Stomach (tissue), 19 donors: ENCODE results near the gene BBS10. TPM values are rescaled to one million over a fixed set of nuclear protein-coding genes. Genes with fewer than 3 reads are reported as not detected.

Experiments used
- DNase-seq, 2 donors: peaks; one replicate each; pipeline versions ENCODE4 v3.0.0 to v3.0.0-alpha.2; 2013 to 2019
- H3K27ac ChIP-seq, 5 donors: fragments of 200-600 bp in 4 of 5; sonication (generic) in 4 of 5; one replicate each; pipeline ENCODE4 v1.5.1; 2013 to 2019; ENCODE audit warnings: mild to moderate bottlenecking in 1 of 5, moderate library complexity in 1 of 5
- H3K27me3 ChIP-seq, 3 donors: fragments of 200-600 bp; sonication (generic); one replicate each; pipeline ENCODE4 v1.5.1; 2017 to 2019; ENCODE audit warnings: mixed run types in 1 of 3
- H3K36me3 ChIP-seq, 4 donors: fragments of 200-600 bp; sonication (generic); 1 replicate in 3 of 4; 2 replicates in 1 of 4; pipeline ENCODE4 v1.5.1; 2016 to 2019
- H3K4me1 ChIP-seq, 4 donors: fragments of 200-600 bp; sonication (generic); one replicate each; pipeline ENCODE4 v1.5.1; 2016 to 2019
- H3K4me3 ChIP-seq, 4 donors: fragments of 200-600 bp; sonication (generic) in 3 of 4; one replicate each; pipeline ENCODE4 v1.5.1; 2016 to 2019; ENCODE audit warnings: mild to moderate bottlenecking in 1 of 4
- H3K9me3 ChIP-seq, 4 donors: fragments of 200-600 bp; sonication (generic); one replicate each; pipeline ENCODE4 v1.5.1; 2016 to 2019
- EP300 ChIP-seq: sonication (generic); formaldehyde crosslinking; IDR thresholded peaks from one replicate; pipeline ENCODE4 v1.6.1; 2017; ENCODE audit warnings: antibody characterized with exemption
- POLR2A ChIP-seq, 4 donors: fragments of 450-650 bp; IDR thresholded peaks; one replicate each; pipeline ENCODE4 v1.6.1; 2016; ENCODE audit warnings: antibody characterized with exemption in 4 of 4, control low read depth in 2 of 4, mild to moderate bottlenecking in 1 of 4, moderate library complexity in 1 of 4
- POLR2AphosphoS5 ChIP-seq, 3 donors: sonication (generic); formaldehyde crosslinking; IDR thresholded peaks; one replicate each; pipeline ENCODE4 v1.6.1; 2016; ENCODE audit warnings: antibody characterized with exemption in 3 of 3
- WGBS, 5 donors: extraction: QIAGEN DNeasy Blood & Tissue Kit in 3 of 5; methylation state at CpG; one replicate each; pipeline versions ENCODE4 v1.1.5 to v1.1.7; 2013 to 2018; 5-methylcytosine and 5-hydroxymethylcytosine counted together
- intact Hi-C: fragments of 100-400 bp; cut with DNase I; formaldehyde crosslinking; loops from one replicate; pipeline ENCODE4 v1.15.1; 2023; ENCODE audit warnings: low total_unique reads
- long read RNA-seq, 10 donors: transcript quantifications; one replicate each; lab custom pipeline, GENCODE V29; 2026
- polyA plus RNA-seq, 3 donors: library from polyadenylated mRNA; stranded (reverse); fragments of 200-250 nt; gene quantifications; one replicate each; pipeline ENCODE4 v1.2.3, GENCODE V29; 2013
- total RNA-seq, 5 donors: library from RNA; depleted of rRNA; stranded (reverse); fragments of >200 nt; gene quantifications; one replicate each; pipeline versions ENCODE4 v1.1.0 to v1.2.3, GENCODE V29; 2014 to 2016
- TF ChIP-seq, protein P1 (sequence below), 7 experiments: fragments of 450-650 bp in 4 of 7; fragments of 200-600 bp in 3 of 7; sonication (generic) in 3 of 7; IDR thresholded peaks; one replicate each; pipeline ENCODE4 v1.5.1; 2016 to 2019; ENCODE audit warnings: antibody characterized with exemption in 7 of 7, control low read depth in 2 of 7, mild to moderate bottlenecking in 1 of 7
- donor health status: healthy with polysubstance abuse.
- donor health status: Bipolar disorder and iron deficiency.
- donor health status: healthy.

The BBS10 gene
- 10 to 100 TPM in 2 of 5 donors, 1 to 10 TPM in 2, under 1 TPM in 1; 0.87 to 15.6 (median 9.1) TPM for total RNA-seq
- polyA plus RNA-seq = 1 to 10 TPM; 1.9 to 4.6 (median 2.0) TPM
- long read RNA-seq, donor 1, partial matches to known transcripts = 0 of 2 reads
- long read RNA-seq, donor 1, other reads (novel, unspliced or antisense) = 0 of 2 reads
- long read RNA-seq, donor 2, transcript BBS10-201 (2 exons, 3,595 nt) = major isoform, 6 of 6 reads
- long read RNA-seq, donor 2, partial matches to known transcripts = 0 of 6 reads
- long read RNA-seq, donor 2, other reads (novel, unspliced or antisense) = 0 of 6 reads
- long read RNA-seq, donor 3, partial matches to known transcripts = 0 of 2 reads
- long read RNA-seq, donor 3, other reads (novel, unspliced or antisense) = 0 of 2 reads
- long read RNA-seq, donor 4 = 0 reads
- long read RNA-seq, donor 5, partial matches to known transcripts = 0 of 3 reads
- long read RNA-seq, donor 5, other reads (novel, unspliced or antisense) = 0 of 3 reads
- long read RNA-seq, donor 6, transcript BBS10-201 (2 exons, 3,595 nt) = major isoform, 7 of 7 reads
- long read RNA-seq, donor 6, partial matches to known transcripts = 0 of 7 reads
- long read RNA-seq, donor 6, other reads (novel, unspliced or antisense) = 0 of 7 reads
- long read RNA-seq, donor 7, partial matches to known transcripts = 0 of 1 reads
- long read RNA-seq, donor 7, other reads (novel, unspliced or antisense) = 0 of 1 reads
- long read RNA-seq, donor 8, partial matches to known transcripts = 0 of 1 reads
- long read RNA-seq, donor 8, other reads (novel, unspliced or antisense) = 0 of 1 reads
- long read RNA-seq, donor 9, partial matches to known transcripts = 0 of 1 reads
- long read RNA-seq, donor 9, other reads (novel, unspliced or antisense) = 0 of 1 reads
- long read RNA-seq, donor 10 = 0 reads

DNA sequence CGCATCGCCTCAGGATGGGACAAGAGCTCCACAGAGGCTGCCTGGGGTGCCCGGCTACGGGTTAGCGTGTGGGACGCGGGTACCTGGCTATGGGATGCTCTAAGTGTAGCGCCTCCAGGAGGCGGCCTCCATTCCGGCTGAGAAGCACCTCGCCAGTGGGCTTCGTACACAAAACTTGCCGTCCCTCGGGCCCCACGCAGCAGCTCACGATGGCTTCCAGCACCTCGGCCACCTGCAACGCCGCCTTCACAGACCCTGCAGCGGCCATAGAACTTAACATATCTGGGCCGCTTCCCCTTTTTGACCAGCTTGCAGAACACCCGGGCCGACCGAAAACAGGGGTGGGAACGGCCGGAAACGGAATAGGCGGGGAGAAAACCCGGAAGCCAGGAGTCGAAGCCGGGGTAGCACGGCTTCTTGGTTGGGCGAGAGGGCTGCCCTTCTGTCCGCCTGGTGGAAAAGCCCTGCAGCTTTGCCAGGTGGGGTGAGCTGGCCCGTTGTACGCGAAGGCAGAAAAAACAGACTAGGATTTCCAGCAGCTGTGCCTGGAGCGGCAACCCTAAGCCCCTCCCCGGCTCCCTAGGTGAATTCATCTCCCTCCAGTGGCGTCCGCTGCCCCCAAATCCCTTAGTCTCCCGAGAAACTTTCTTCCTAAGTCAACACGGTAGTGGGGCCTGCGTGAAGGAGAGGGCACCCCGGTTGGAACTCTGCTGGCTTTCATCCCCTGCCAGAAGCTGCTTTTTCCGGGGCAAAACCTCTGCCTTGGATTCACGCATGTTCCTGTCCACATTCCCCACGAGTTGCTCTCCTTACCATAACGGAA, at the start of gene BBS10:
BBS10 (minus strand) TSS at position 337 of the 823 bp plus-strand sequence; CDS start at position 280, 57 bp downstream.
- H3K27ac ChIP-seq = peak within 1 kb of the TSS; percentile 76 to 91 (median 87)

DNA sequence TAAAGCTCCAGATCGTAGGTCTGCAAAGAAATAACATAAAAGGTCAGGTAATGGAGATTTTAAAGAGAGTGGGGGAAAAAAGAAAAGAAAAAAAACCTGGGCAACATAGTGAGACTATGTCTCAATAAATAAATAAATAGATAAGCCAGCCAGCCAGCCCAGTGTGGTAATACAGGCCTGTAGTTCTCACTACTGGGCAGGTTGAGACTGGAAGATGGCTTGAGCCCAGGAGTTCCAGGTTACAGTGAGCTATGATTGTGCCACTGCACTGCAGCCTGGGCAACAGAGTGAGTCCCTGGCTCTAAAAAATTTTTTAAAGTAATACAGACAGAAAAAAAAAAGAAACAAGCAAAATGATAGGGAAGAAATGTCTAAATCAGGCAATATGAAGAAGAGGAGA, 43.2 kb upstream of the BBS10 start:
- Histone ChIP-seq H3K27ac (no peak overlapping the region), H3K27me3 (no peaks in the 10 kb centered on the region), H3K9me3 (no peaks in the 10 kb centered on the region), H3K36me3 (peaks cover 0 to 69% (median 59%) of the 10 kb centered on the region in 4 donors), H3K4me1 (no peaks in the 10 kb centered on the region), H3K4me3 (no peak overlapping the region)
- WGBS, 5 donors = 71 to 86% (median 82%) methylated on average over 1 of the region's 1 CpG
- TF ChIP-seq EP300 = no peak
- TF ChIP-seq POLR2AphosphoS5 (IDR thresholded peaks at IDR 0.05) = no peak
- no peak for TF ChIP-seq POLR2A (IDR thresholded peaks at IDR 0.05)
- TF ChIP-seq, protein P1, sequence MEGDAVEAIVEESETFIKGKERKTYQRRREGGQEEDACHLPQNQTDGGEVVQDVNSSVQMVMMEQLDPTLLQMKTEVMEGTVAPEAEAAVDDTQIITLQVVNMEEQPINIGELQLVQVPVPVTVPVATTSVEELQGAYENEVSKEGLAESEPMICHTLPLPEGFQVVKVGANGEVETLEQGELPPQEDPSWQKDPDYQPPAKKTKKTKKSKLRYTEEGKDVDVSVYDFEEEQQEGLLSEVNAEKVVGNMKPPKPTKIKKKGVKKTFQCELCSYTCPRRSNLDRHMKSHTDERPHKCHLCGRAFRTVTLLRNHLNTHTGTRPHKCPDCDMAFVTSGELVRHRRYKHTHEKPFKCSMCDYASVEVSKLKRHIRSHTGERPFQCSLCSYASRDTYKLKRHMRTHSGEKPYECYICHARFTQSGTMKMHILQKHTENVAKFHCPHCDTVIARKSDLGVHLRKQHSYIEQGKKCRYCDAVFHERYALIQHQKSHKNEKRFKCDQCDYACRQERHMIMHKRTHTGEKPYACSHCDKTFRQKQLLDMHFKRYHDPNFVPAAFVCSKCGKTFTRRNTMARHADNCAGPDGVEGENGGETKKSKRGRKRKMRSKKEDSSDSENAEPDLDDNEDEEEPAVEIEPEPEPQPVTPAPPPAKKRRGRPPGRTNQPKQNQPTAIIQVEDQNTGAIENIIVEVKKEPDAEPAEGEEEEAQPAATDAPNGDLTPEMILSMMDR (IDR thresholded peaks at IDR 0.05) = no peak
- DNase-seq = no peak
- intact Hi-C loops = no loop called here

More for the DNA sequence above, at the start of gene BBS10:
- Histone ChIP-seq H3K4me1 (peaks cover 10 to 38% (median 18%) of the 10 kb centered on the region in 4 donors), H3K4me3 (peak within 1 kb of the TSS; percentile 65 to 91 (median 80)), H3K27me3 (no peaks in the 10 kb centered on the region), H3K36me3 (no peaks in the 10 kb centered on the region), H3K9me3 (no peaks in the 10 kb centered on the region)
- intact Hi-C loops = no loop called here
- DNase-seq = peak; percentile 91 to 97
- TF ChIP-seq, protein P1 (IDR thresholded peaks at IDR 0.05) = peak in 4 of 7 experiments; percentile 3 to 55 (median 18)
- TF ChIP-seq EP300 (no peak), POLR2AphosphoS5 (IDR thresholded peaks at IDR 0.05) (peak in 2 of 3 donors; percentile 46 to 81), POLR2A (IDR thresholded peaks at IDR 0.05) (no peak)
- WGBS, 5 donors = 1 to 2% (median 1%) methylated on average over 35 to 49 of the region's 49 CpGs

GRCh38 chr12:76387614-76388013, 39.4 kb upstream of the BBS10 start:
- Histone ChIP-seq H3K27me3 (no peaks in the 10 kb centered on the region), H3K27ac (no peak overlapping the region), H3K36me3 (peaks cover 4 to 84% (median 77%) of the 10 kb centered on the region in 4 donors), H3K4me1 (no peaks in the 10 kb centered on the region), H3K4me3 (no peak overlapping the region), H3K9me3 (no peaks in the 10 kb centered on the region)
- TF ChIP-seq POLR2A (IDR thresholded peaks at IDR 0.05) = no peak
- TF ChIP-seq, protein P1 (IDR thresholded peaks at IDR 0.05) = no peak
- TF ChIP-seq EP300 = no peak
- no peak for TF ChIP-seq POLR2AphosphoS5 (IDR thresholded peaks at IDR 0.05)
- WGBS, 5 donors = 84 to 94% (median 93%) methylated on average over 2 of the region's 2 CpGs
- DNase-seq = no peak
- intact Hi-C loops = no loop called here
